Parathyroid adenoma (tissue), 2 donors: ENCODE measurements around the gene ACKR2.

ENCODE experiments used
- H2AFZ ChIP-seq: fragments of 300-600 bp; sonication (generic); one replicate; pipeline ENCODE4 v1.7.0; 2017; ENCODE audit warnings: antibody characterized with exemption, mild to moderate bottlenecking
- H3K27ac ChIP-seq: fragments of 300-600 bp; sonication (generic); one replicate; pipeline ENCODE4 v1.7.0; 2017
- H3K27me3 ChIP-seq: fragments of 300-600 bp; sonication (generic); one replicate; pipeline ENCODE4 v1.7.0; 2017; ENCODE audit warnings: low read length; ENCODE audit not compliant: control insufficient read depth, insufficient read depth
- H3K36me3 ChIP-seq: fragments of 300-600 bp; sonication (generic); one replicate; pipeline ENCODE4 v1.7.0; 2017; ENCODE audit warnings: low read length; ENCODE audit not compliant: control insufficient read depth, insufficient read depth
- H3K4me1 ChIP-seq: fragments of 300-600 bp; sonication (generic); one replicate; pipeline ENCODE4 v1.7.0; 2017; ENCODE audit warnings: control low read depth
- H3K4me2 ChIP-seq: fragments of 300-600 bp; sonication (generic); one replicate; pipeline ENCODE4 v1.7.0; 2017; ENCODE audit warnings: low read length
- H3K4me3 ChIP-seq: fragments of 300-600 bp; sonication (generic); one replicate; pipeline ENCODE4 v1.7.0; 2017; ENCODE audit warnings: low read depth, low read length
- H3K79me2 ChIP-seq: fragments of 300-600 bp; sonication (generic); one replicate; pipeline ENCODE4 v1.7.0; 2017; ENCODE audit warnings: control low read depth
- H3K9ac ChIP-seq: fragments of 300-600 bp; sonication (generic); one replicate; pipeline ENCODE4 v1.7.0; 2017; ENCODE audit warnings: mild to moderate bottlenecking
- H3K9me3 ChIP-seq: fragments of 300-600 bp; sonication (generic); one replicate; pipeline ENCODE4 v1.7.0; 2017; ENCODE audit warnings: low read length; ENCODE audit not compliant: control insufficient read depth
- TF ChIP-seq, protein P1 (sequence below): fragments of 300-600 bp; sonication (generic); IDR thresholded peaks from one replicate; pipeline ENCODE4 v1.7.0; 2017; ENCODE audit warnings: antibody characterized with exemption, mild to moderate bottlenecking
- donor health status: primary hyperparathyroidism.

Gene ACKR2

GRCh38 chr3:42829628-42830436 lies 20.6 kb downstream of the ACKR2 start:
- TF ChIP-seq, protein P1, sequence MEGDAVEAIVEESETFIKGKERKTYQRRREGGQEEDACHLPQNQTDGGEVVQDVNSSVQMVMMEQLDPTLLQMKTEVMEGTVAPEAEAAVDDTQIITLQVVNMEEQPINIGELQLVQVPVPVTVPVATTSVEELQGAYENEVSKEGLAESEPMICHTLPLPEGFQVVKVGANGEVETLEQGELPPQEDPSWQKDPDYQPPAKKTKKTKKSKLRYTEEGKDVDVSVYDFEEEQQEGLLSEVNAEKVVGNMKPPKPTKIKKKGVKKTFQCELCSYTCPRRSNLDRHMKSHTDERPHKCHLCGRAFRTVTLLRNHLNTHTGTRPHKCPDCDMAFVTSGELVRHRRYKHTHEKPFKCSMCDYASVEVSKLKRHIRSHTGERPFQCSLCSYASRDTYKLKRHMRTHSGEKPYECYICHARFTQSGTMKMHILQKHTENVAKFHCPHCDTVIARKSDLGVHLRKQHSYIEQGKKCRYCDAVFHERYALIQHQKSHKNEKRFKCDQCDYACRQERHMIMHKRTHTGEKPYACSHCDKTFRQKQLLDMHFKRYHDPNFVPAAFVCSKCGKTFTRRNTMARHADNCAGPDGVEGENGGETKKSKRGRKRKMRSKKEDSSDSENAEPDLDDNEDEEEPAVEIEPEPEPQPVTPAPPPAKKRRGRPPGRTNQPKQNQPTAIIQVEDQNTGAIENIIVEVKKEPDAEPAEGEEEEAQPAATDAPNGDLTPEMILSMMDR = no peak
- Histone ChIP-seq H3K27ac (no peak overlapping the region), H3K4me3 (no peak overlapping the region), H2AFZ (no peak overlapping the region), H3K4me2 (no peak overlapping the region), H3K27me3 (no peaks in the 10 kb centered on the region), H3K79me2 (no peaks in the 10 kb centered on the region), H3K36me3 (no peaks in the 10 kb centered on the region), H3K9ac (no peak overlapping the region), H3K9me3 (no peaks in the 10 kb centered on the region), H3K4me1 (peaks cover 2% of the 10 kb centered on the region)

DNA sequence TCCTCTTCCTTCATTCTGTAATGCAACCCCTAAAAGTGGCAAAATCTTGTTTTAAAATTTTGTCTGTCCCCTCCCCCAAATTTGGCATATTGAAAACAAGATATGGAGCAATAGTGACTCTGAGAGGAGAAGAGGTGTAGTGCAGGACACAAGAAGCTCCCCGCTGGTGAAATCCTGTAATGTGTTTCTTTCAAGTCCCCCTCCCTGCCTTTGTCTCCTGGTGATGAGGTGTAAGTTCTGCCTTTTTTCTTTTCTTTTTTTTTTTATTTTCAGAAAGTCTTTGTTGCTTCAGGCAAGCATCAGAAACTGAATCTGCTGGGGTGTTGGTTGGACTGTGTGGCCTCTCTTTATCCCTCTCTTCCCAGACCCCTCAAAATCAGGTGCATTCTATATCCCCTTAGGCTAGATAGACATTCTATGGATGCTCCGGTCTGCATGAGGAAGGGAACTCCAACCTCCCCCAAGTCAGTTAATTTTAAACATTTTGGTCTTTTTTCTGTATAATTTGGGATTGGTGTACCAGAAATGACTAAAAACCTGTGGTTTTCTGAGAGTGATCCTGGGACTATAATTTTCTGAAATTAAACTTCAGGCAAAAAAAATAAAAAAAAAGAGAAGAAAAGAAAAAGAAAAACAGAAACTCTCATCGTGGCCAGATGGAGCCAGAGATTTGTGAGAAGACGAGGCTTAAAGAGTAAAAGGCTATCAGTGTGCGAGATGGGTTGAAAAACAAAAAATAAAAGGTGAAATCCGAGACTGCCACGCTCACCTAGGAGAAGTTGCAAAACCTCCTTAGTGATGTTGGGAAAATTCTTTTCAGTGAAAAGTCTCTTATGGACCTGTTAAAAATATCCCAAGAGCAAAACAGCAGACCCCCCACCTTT lies 21.4 kb downstream of the ACKR2 start:
- H3K4me3 ChIP-seq = no peak overlapping the region
- H3K36me3 ChIP-seq = no peaks in the 10 kb centered on the region
- no peaks in the 10 kb centered on the region for H3K27me3 ChIP-seq
- peak overlapping the region; percentile 67 for H2AFZ ChIP-seq
- H3K9ac ChIP-seq = no peak overlapping the region
- H3K79me2 ChIP-seq = no peaks in the 10 kb centered on the region
- H3K4me1 ChIP-seq = peaks cover 2% of the 10 kb centered on the region
- H3K9me3 ChIP-seq = no peaks in the 10 kb centered on the region
- H3K27ac ChIP-seq = no peak overlapping the region
- no peak overlapping the region for H3K4me2 ChIP-seq
- TF ChIP-seq, protein P1 = peak; percentile 50

DNA sequence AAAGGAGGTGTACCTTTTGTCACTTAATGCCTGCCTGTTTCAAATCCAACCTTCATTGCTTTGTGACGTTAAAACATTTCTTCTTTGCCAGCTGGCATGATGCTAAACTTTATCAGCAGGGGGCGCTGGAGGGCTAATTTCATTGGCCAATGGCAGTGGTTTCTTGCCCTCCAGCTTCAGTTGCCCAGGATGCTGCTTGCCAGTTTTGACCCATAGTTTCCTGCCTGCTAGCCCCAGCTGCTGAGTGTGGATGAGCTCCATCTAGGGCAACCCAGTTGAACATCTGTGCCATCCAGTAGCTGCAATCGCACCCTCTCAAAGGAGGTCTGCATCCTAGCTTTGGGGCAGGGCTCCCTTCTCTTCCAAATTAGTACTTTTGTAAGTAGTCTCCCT lies 22.1 kb downstream of the ACKR2 start:
- no peaks in the 10 kb centered on the region for H3K79me2 ChIP-seq
- no peaks in the 10 kb centered on the region for H3K9me3 ChIP-seq
- no peak overlapping the region for H3K4me3 ChIP-seq
- no peaks in the 10 kb centered on the region for H3K36me3 ChIP-seq
- H3K4me1 ChIP-seq = peaks cover 2% of the 10 kb centered on the region
- no peaks in the 10 kb centered on the region for H3K27me3 ChIP-seq
- no peak overlapping the region for H3K27ac ChIP-seq
- TF ChIP-seq, protein P1 = peak; percentile 86
- no peak overlapping the region for H3K9ac ChIP-seq
- H3K4me2 ChIP-seq = no peak overlapping the region
- peak overlapping the region; percentile 67 for H2AFZ ChIP-seq

GRCh38 chr3:42836150-42837123 lies 27.2 kb downstream of the ACKR2 start:
- no peak overlapping the region for H3K4me3 ChIP-seq
- no peaks in the 10 kb centered on the region for H3K27me3 ChIP-seq
- no peaks in the 10 kb centered on the region for H3K79me2 ChIP-seq
- H2AFZ ChIP-seq = no peak overlapping the region
- H3K9me3 ChIP-seq = no peaks in the 10 kb centered on the region
- no peak overlapping the region for H3K27ac ChIP-seq
- H3K4me2 ChIP-seq = no peak overlapping the region
- H3K4me1 ChIP-seq = no peaks in the 10 kb centered on the region
- H3K9ac ChIP-seq = no peak overlapping the region
- H3K36me3 ChIP-seq = no peaks in the 10 kb centered on the region
- TF ChIP-seq, protein P1 = no peak
